Vagina (tissue), 2 donors: ENCODE measurements around the gene SRL. TPM values are rescaled to one million over a fixed set of nuclear protein-coding genes. Genes with fewer than 3 reads are reported as not detected.

ENCODE experiments used
- DNase-seq, 2 donors: peaks; one replicate each; pipeline ENCODE4 v3.0.0-alpha.2; 2017; ENCODE audit errors: extremely low spot score in 2 of 2
- H3K27ac ChIP-seq: fragments of 200-600 bp; sonication (generic); one replicate; pipeline ENCODE4 v1.5.1; 2019
- H3K27me3 ChIP-seq: fragments of 200-600 bp; sonication (generic); one replicate; pipeline ENCODE4 v1.5.1; 2019
- H3K36me3 ChIP-seq, 2 donors: fragments of 200-600 bp; sonication (generic); one replicate each; pipeline ENCODE4 v1.5.1; 2017 to 2019
- H3K4me1 ChIP-seq: fragments of 200-600 bp; sonication (generic); one replicate; pipeline ENCODE4 v1.5.1; 2019
- H3K4me3 ChIP-seq, 2 donors: fragments of 200-600 bp; sonication (generic); 1 replicate in 1 of 2; 2 replicates in 1 of 2; pipeline ENCODE4 v1.5.1; 2016 to 2019
- H3K9me3 ChIP-seq: fragments of 200-600 bp; sonication (generic); one replicate; pipeline ENCODE4 v1.5.1; 2019
- POLR2A ChIP-seq, 2 donors: fragments of 450-650 bp; IDR thresholded peaks; one replicate each; pipeline ENCODE4 v1.6.1; 2017; ENCODE audit warnings: antibody characterized with exemption in 2 of 2, mild to moderate bottlenecking in 2 of 2, moderate library complexity in 2 of 2
- POLR2AphosphoS5 ChIP-seq, 2 donors: sonication (generic); formaldehyde crosslinking; IDR thresholded peaks; one replicate each; pipeline ENCODE4 v1.9.0; 2017; ENCODE audit warnings: antibody characterized with exemption in 2 of 2, mild to moderate bottlenecking in 2 of 2, low read depth in 1 of 2; ENCODE audit not compliant: insufficient read depth in 1 of 2
- intact Hi-C: fragments of 100-400 bp; cut with DNase I; formaldehyde crosslinking; loops from one replicate; pipeline ENCODE4 v1.15.1; 2023
- total RNA-seq: library from RNA; depleted of rRNA; stranded (reverse); fragments of >200 nt; gene quantifications from one replicate; pipeline ENCODE4 v1.2.3, GENCODE V29; 2016
- TF ChIP-seq, protein P1 (sequence below), 3 experiments: fragments of 450-650 bp in 2 of 3; fragments of 200-600 bp in 1 of 3; sonication (generic) in 1 of 3; IDR thresholded peaks; one replicate each; pipeline ENCODE4 v1.5.1; 2017 to 2019; ENCODE audit warnings: antibody characterized with exemption in 3 of 3, mild to moderate bottlenecking in 2 of 3, moderate library complexity in 2 of 3

SRL gene
- total RNA-seq, 1 donor from 2014 or later: 1.5 TPM

DNA sequence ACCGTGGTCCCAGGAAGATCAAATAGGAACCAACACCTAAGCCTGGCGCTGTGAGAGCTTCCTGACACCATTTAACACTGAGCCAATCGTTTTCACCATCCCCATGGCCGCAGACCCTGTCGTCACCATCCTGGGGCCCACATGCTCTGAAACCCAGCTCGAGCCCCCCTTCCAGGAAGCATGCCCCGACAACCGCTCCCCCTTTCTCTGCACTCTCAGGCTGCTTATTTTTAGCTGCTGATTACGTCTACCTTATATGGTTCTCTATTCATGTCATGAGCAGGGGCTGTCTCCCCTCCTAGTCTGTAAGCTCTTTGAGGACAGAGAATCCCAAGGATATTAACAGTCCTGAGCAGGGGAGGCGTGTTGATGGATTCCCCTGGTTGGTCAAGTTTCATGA lies 10.5 kb downstream of the SRL start:
- intact Hi-C loops: no loop called here
- Histone ChIP-seq H3K4me3 (no peak overlapping the region), H3K4me1 (no peaks in the 10 kb centered on the region), H3K27ac (no peak overlapping the region), H3K27me3 (no peaks in the 10 kb centered on the region), H3K9me3 (no peaks in the 10 kb centered on the region), H3K36me3 (no peaks in the 10 kb centered on the region)
- no peak for DNase-seq
- TF ChIP-seq POLR2AphosphoS5 (IDR thresholded peaks at IDR 0.05; ENCODE audit: insufficient read depth in 1 of 2, low read depth in 1 of 2): no peak
- TF ChIP-seq POLR2A (IDR thresholded peaks at IDR 0.05): no peak
- TF ChIP-seq, protein P1, sequence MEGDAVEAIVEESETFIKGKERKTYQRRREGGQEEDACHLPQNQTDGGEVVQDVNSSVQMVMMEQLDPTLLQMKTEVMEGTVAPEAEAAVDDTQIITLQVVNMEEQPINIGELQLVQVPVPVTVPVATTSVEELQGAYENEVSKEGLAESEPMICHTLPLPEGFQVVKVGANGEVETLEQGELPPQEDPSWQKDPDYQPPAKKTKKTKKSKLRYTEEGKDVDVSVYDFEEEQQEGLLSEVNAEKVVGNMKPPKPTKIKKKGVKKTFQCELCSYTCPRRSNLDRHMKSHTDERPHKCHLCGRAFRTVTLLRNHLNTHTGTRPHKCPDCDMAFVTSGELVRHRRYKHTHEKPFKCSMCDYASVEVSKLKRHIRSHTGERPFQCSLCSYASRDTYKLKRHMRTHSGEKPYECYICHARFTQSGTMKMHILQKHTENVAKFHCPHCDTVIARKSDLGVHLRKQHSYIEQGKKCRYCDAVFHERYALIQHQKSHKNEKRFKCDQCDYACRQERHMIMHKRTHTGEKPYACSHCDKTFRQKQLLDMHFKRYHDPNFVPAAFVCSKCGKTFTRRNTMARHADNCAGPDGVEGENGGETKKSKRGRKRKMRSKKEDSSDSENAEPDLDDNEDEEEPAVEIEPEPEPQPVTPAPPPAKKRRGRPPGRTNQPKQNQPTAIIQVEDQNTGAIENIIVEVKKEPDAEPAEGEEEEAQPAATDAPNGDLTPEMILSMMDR (IDR thresholded peaks at IDR 0.05): no peak

DNA sequence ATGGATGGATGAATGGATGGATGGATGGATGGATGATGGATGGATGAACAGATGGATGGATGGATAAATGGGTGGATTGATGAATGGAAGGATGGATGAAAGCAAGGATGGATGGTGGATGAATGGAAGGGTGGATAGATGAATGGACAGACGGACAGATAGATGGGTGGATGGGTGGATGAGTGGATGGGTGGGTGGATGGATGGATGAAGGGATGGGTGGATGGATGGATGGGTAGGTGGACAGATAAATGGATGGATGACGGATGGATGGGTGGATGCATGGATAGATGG lies 14.9 kb downstream of the SRL start:
- Histone ChIP-seq H3K27me3 (no peaks in the 10 kb centered on the region), H3K9me3 (no peaks in the 10 kb centered on the region), H3K27ac (no peak overlapping the region), H3K4me1 (no peaks in the 10 kb centered on the region), H3K4me3 (no peak overlapping the region), H3K36me3 (no peaks in the 10 kb centered on the region)
- TF ChIP-seq, protein P1 (IDR thresholded peaks at IDR 0.05): no peak
- TF ChIP-seq POLR2A (IDR thresholded peaks at IDR 0.05) (no peak), POLR2AphosphoS5 (IDR thresholded peaks at IDR 0.05; ENCODE audit: insufficient read depth in 1 of 2, low read depth in 1 of 2) (no peak)
- intact Hi-C loops: no loop called here
- DNase-seq: no peak

GRCh38 chr16:4226251-4227039 lies 15.4 kb downstream of the SRL start:
- H3K27me3 ChIP-seq: no peaks in the 10 kb centered on the region
- no peak for DNase-seq
- H3K4me1 ChIP-seq: no peaks in the 10 kb centered on the region
- TF ChIP-seq POLR2A (IDR thresholded peaks at IDR 0.05) (no peak), POLR2AphosphoS5 (IDR thresholded peaks at IDR 0.05; ENCODE audit: insufficient read depth in 1 of 2, low read depth in 1 of 2) (no peak)
- TF ChIP-seq, protein P1 (IDR thresholded peaks at IDR 0.05): no peak
- H3K9me3 ChIP-seq: no peaks in the 10 kb centered on the region
- no peak overlapping the region for H3K27ac ChIP-seq
- no peaks in the 10 kb centered on the region for H3K36me3 ChIP-seq
- H3K4me3 ChIP-seq: no peak overlapping the region
- intact Hi-C loops: no loop called here

DNA sequence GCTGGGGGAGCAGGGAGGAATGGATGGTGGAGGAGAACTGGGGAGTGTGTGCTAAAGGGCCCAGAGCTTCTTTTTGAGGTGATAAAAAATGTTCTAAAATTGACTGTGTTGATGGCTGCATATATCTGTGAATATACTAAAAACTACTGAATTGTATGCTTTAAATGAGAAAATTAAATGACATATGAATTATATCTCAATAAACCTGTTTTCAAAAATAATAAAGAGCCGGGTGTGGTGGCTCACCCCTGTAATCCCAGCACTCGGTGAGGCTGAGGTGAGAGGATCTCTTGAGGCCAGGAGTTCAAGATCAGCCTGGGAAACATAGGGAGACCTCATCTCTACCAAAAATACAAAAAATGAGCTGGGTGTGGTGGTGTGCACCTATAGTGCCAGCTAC lies 16.8 kb downstream of the SRL start:
- TF ChIP-seq, protein P1 (IDR thresholded peaks at IDR 0.05): no peak
- TF ChIP-seq POLR2AphosphoS5 (IDR thresholded peaks at IDR 0.05; ENCODE audit: insufficient read depth in 1 of 2, low read depth in 1 of 2) (no peak), POLR2A (IDR thresholded peaks at IDR 0.05) (no peak)
- no peaks in the 10 kb centered on the region for H3K9me3 ChIP-seq
- intact Hi-C loops: no loop called here
- no peak for DNase-seq
- no peaks in the 10 kb centered on the region for H3K27me3 ChIP-seq
- no peak overlapping the region for H3K27ac ChIP-seq
- no peaks in the 10 kb centered on the region for H3K4me1 ChIP-seq
- H3K4me3 ChIP-seq: no peak overlapping the region
- no peaks in the 10 kb centered on the region for H3K36me3 ChIP-seq

DNA sequence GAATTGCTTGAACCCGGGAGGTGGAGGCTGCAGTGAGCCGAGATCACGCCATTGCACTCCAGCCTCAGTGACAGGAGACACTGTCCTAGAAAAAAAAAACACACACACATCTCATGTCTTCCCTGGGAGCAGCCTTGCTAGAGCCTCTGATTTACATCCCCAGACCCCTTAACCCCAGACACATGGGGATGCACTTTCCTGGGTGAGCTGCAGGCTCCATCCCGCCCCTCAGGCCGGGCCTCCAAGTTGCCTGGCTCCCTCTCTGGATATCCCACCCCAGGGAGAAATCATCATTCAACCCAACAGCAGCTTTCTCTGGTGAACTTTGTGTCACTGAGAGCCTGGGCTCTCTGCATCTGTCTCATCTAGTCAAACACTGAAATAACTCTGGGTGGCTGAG lies 21.5 kb downstream of the SRL start:
- Histone ChIP-seq H3K27me3 (no peaks in the 10 kb centered on the region), H3K27ac (no peak overlapping the region), H3K4me1 (peaks cover 17% of the 10 kb centered on the region), H3K4me3 (no peak overlapping the region), H3K9me3 (no peaks in the 10 kb centered on the region), H3K36me3 (no peaks in the 10 kb centered on the region)
- TF ChIP-seq POLR2A (IDR thresholded peaks at IDR 0.05): no peak
- TF ChIP-seq, protein P1 (IDR thresholded peaks at IDR 0.05): no peak
- no peak for TF ChIP-seq POLR2AphosphoS5 (IDR thresholded peaks at IDR 0.05; ENCODE audit: insufficient read depth in 1 of 2, low read depth in 1 of 2)
- intact Hi-C loops: no loop called here
- DNase-seq: no peak
